Measurements from ENCODE around the gene PAK5. TPM values are rescaled to one million over a fixed set of nuclear protein-coding genes. Genes with fewer than 3 reads are reported as not detected.

PAK5 gene
- total and polyA plus RNA-seq, 2 experiments from 2014 or later: 0.57 to 1.1 TPM

DNA sequence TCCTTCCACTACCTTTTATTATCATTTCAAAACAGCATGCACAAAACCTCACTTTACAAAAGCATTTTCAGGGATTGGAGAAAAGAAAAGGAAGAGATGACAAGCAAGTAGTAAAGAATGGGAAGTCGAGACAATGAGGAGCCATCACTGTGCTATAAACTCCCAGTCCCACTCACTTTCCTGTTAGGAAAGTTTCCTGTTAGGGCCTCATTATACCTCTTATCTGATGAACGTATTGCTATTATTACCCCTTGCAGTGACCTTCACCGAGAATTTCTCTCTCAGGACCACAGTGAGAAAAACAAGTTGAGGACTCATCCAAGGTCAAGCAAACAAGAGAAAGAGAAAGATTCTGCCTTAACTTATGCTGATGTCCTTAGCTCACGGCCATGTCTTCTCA lies 295.7 kb downstream of the PAK5 start (continued):
- TF ChIP-seq CTCF (conservative IDR thresholded peaks at IDR 0.05; ENCODE audit: low read depth in 2 of 2) (no peak), CREB1 (CRISPR knock-in tag; IDR thresholded peaks at IDR 0.05; ENCODE audit: low read depth) (no peak), JUNB (IDR thresholded peaks at IDR 0.05; ENCODE audit: unreplicated experiment) (no peak), NANOG (IDR thresholded peaks at IDR 0.05; ENCODE audit: borderline replicate concordance) (no peak), EZH2phosphoT487 (IDR thresholded peaks at IDR 0.05; ENCODE audit: unreplicated experiment) (no peak)

GRCh38 chr20:9535449-9535848 lies 303.4 kb downstream of the PAK5 start:
- Histone ChIP-seq H2AFZ (no peak overlapping the region), H3K4me1 (ENCODE audit: insufficient read depth) (peaks cover 18% of the 10 kb centered on the region), H3K27ac (ENCODE audit: low read depth) (no peak overlapping the region), H3K36me3 (ENCODE audit: insufficient read depth) (no peaks in the 10 kb centered on the region), H3K4me3 (no peak overlapping the region), H3K79me2 (replicated peaks; ENCODE audit: insufficient read depth) (no peaks in the 10 kb centered on the region), H3K27me3 (ENCODE audit: insufficient read depth) (no peaks in the 10 kb centered on the region), H3K9me2 (ENCODE audit: insufficient read depth) (no peaks in the 10 kb centered on the region; the same call in 1 of the 2 replicates), H4K20me1 (replicated peaks; ENCODE audit: insufficient read depth) (no peaks in the 10 kb centered on the region), H3K4me2 (no peak overlapping the region), H3F3A (replicated peaks; ENCODE audit: low read depth) (no peaks in the 10 kb centered on the region)
- DNase-seq (ENCODE audit: low spot score) (no peak), ATAC-seq (no peak)
- Mint-ChIP-seq H3K27me3 (ENCODE audit: insufficient read depth, low read depth, poor library complexity) (no peaks in the 10 kb centered on the region), H3K4me1 (peaks cover 23% of the 10 kb centered on the region), H3K27ac (no peak overlapping the region), H3K4me3 (no peak overlapping the region), H3K9me3 (no peaks in the 10 kb centered on the region), H3K36me3 (ENCODE audit: low read depth) (no peaks in the 10 kb centered on the region)
- TF ChIP-seq STAT1 (IDR thresholded peaks at IDR 0.05; ENCODE audit: unreplicated experiment): no peak
- no peak for TF ChIP-seq ZNF462 (CRISPR knock-in tag; IDR thresholded peaks at IDR 0.05)
